Ishikawa (cell line): ENCODE results near the gene TLE3.

Experiments
- EP300 ChIP-seq: IDR thresholded peaks from 2 replicates; pipeline ENCODE4 v1.6.1; 2012; ENCODE audit warnings: borderline replicate concordance
- TAF1 ChIP-seq: IDR thresholded peaks from 2 replicates; pipeline ENCODE4 v1.6.1; 2012; ENCODE audit warnings: low read depth, mild to moderate bottlenecking
- TF ChIP-seq, protein P1 (sequence below): IDR thresholded peaks from 2 replicates; pipeline ENCODE4 v1.6.1; 2012; ENCODE audit warnings: low read depth, mild to moderate bottlenecking
- TF ChIP-seq, protein P2 (sequence below): IDR thresholded peaks from 2 replicates; pipeline ENCODE4 v1.6.1; 2012

DNA sequence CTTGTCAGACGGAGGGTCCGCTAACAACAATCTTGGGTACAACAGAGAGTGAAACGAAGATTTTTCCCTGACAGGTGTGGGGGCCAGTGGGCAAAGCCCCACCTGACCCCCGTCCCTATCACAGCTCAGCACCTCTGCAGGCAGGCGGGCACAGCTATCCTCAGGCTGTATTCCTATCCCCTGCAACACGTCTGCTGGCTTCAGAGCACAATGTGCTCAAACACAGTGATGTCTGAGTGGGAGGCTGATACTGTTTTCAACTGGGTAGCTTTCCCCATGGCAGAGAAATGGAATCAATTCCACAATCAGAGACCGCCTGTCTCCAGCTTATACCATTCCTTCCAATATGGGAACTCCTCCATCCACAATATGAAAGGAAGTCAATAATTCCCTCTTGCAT is 28.0 kb downstream of the TLE3 start:
- TF ChIP-seq EP300 (no peak), TAF1 (no peak)
- TF ChIP-seq, protein P1, sequence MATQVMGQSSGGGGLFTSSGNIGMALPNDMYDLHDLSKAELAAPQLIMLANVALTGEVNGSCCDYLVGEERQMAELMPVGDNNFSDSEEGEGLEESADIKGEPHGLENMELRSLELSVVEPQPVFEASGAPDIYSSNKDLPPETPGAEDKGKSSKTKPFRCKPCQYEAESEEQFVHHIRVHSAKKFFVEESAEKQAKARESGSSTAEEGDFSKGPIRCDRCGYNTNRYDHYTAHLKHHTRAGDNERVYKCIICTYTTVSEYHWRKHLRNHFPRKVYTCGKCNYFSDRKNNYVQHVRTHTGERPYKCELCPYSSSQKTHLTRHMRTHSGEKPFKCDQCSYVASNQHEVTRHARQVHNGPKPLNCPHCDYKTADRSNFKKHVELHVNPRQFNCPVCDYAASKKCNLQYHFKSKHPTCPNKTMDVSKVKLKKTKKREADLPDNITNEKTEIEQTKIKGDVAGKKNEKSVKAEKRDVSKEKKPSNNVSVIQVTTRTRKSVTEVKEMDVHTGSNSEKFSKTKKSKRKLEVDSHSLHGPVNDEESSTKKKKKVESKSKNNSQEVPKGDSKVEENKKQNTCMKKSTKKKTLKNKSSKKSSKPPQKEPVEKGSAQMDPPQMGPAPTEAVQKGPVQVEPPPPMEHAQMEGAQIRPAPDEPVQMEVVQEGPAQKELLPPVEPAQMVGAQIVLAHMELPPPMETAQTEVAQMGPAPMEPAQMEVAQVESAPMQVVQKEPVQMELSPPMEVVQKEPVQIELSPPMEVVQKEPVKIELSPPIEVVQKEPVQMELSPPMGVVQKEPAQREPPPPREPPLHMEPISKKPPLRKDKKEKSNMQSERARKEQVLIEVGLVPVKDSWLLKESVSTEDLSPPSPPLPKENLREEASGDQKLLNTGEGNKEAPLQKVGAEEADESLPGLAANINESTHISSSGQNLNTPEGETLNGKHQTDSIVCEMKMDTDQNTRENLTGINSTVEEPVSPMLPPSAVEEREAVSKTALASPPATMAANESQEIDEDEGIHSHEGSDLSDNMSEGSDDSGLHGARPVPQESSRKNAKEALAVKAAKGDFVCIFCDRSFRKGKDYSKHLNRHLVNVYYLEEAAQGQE = no peak
- TF ChIP-seq, protein P2, sequence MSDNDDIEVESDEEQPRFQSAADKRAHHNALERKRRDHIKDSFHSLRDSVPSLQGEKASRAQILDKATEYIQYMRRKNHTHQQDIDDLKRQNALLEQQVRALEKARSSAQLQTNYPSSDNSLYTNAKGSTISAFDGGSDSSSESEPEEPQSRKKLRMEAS = no peak
